ENCODE measurements around the gene IKZF1.

DNA sequence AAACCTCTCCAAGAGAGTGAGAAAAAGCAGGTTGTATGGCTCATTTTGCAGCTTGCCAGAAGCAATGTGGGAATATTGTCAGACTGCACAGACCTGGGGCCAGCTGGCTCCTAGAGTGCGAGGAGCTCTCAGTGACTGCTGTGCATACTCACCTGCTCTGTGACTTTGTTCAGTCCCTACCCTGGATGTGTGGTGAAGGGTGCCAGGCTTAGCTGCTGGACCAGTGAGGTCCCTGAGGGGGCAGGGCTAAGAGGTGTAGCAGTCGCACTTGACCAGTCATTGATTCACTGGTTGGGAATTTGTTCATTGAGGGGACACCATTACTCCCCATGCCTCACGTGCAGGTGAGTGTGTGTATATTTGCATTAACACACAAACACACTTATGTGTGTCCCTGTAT lies 60.1 kb downstream of the IKZF1 start:
- TF ChIP-seq, protein P1, sequence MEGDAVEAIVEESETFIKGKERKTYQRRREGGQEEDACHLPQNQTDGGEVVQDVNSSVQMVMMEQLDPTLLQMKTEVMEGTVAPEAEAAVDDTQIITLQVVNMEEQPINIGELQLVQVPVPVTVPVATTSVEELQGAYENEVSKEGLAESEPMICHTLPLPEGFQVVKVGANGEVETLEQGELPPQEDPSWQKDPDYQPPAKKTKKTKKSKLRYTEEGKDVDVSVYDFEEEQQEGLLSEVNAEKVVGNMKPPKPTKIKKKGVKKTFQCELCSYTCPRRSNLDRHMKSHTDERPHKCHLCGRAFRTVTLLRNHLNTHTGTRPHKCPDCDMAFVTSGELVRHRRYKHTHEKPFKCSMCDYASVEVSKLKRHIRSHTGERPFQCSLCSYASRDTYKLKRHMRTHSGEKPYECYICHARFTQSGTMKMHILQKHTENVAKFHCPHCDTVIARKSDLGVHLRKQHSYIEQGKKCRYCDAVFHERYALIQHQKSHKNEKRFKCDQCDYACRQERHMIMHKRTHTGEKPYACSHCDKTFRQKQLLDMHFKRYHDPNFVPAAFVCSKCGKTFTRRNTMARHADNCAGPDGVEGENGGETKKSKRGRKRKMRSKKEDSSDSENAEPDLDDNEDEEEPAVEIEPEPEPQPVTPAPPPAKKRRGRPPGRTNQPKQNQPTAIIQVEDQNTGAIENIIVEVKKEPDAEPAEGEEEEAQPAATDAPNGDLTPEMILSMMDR (IDR thresholded peaks at IDR 0.05 in 8 of 11, conservative IDR thresholded peaks at IDR 0.05 in 3 of 11): no peak
- peak in 1 of 3 donors; percentile 28 for TF ChIP-seq POLR2AphosphoS5 (IDR thresholded peaks at IDR 0.05)
